HEK293 (cell line): ENCODE results near the gene BRMS1L.
"Not testable (repeated sequence)": the region's sequence is repeated elsewhere in the genome, so short reads cannot be mapped to it uniquely, and the experiment has no call there.

Source experiments
- CTCF ChIA-PET: fragments of 350-600 bp; formaldehyde crosslinking; extraction: SDS; loops from one replicate; lab custom pipeline; 2021; ENCODE audit warnings: antibody characterized with exemption; lab: Yijun Ruan, JAX
- POLR2A ChIA-PET: fragments of 300-600 bp; formaldehyde crosslinking; extraction: SDS; loops from one replicate; lab custom pipeline; 2020; ENCODE audit warnings: antibody characterized with exemption, inconsistent platforms; lab: Yijun Ruan, JAX
- H3K27ac ChIP-seq: fragments of 200-500 bp; sonication (Bioruptor generic); 2 replicates; pipeline ENCODE4 v1.5.1; 2014; ENCODE audit warnings: low read depth, low read length, control low read depth, inconsistent platforms; ENCODE audit errors: extremely low read depth
- H3K36me3 ChIP-seq, 2 experiments: fragments of 200-500 bp in 1 of 2; sonication (Bioruptor generic) in 1 of 2; 1 replicate in 1 of 2; 2 replicates in 1 of 2; pipeline ENCODE4 v1.5.1; 2014 to 2017; ENCODE audit warnings: inconsistent platforms in 2 of 2, low read length in 2 of 2; ENCODE audit not compliant: control insufficient read depth in 2 of 2, insufficient read depth in 1 of 2
- H3K4me1 ChIP-seq: fragments of 200-500 bp; sonication (Bioruptor generic); 2 replicates; pipeline ENCODE4 v1.5.1; 2014; ENCODE audit warnings: mild to moderate bottlenecking, low read length, inconsistent platforms; ENCODE audit not compliant: control insufficient read depth, insufficient read depth
- H3K4me3 ChIP-seq: 2 replicates; pipeline ENCODE4 v1.5.1; 2011; ENCODE audit warnings: low read depth, mild to moderate bottlenecking, control low read depth, low read length, moderate library complexity
- H3K9me3 ChIP-seq: fragments of 200-500 bp; sonication (Bioruptor generic); 2 replicates; pipeline ENCODE4 v1.5.1; 2014; ENCODE audit warnings: low read depth, low read length, inconsistent platforms; ENCODE audit not compliant: control insufficient read depth, insufficient read depth
- HOXA7 ChIP-seq: sonication (generic); formaldehyde crosslinking; IDR thresholded peaks from 2 replicates; pipeline ENCODE4 v1.8.1; 2022; ENCODE audit warnings: missing genetic modification reagents, borderline replicate concordance
- PBX3 ChIP-seq: sonication (generic); formaldehyde crosslinking; IDR thresholded peaks from 2 replicates; pipeline ENCODE4 v1.8.1; 2022; ENCODE audit warnings: mild to moderate bottlenecking, moderate library complexity, missing genetic modification reagents
- PRDM1 ChIP-seq: fragments of 450-650 bp; formaldehyde crosslinking; IDR thresholded peaks from 2 replicates; pipeline ENCODE4; 2016; ENCODE audit warnings: missing biosample characterization, missing genetic modification characterization
- PRDM2 ChIP-seq: fragments of 450-650 bp; formaldehyde crosslinking; IDR thresholded peaks from 2 replicates; pipeline ENCODE4 v1.5.1; 2016; ENCODE audit warnings: missing biosample characterization, missing genetic modification characterization, borderline replicate concordance
- RBAK ChIP-seq: fragments of 450-650 bp; formaldehyde crosslinking; IDR thresholded peaks from 2 replicates; pipeline ENCODE4 v1.5.1; 2016; ENCODE audit warnings: missing biosample characterization, missing genetic modification characterization
- ZBTB17 ChIP-seq: fragments of 450-650 bp; formaldehyde crosslinking; IDR thresholded peaks from 2 replicates; pipeline ENCODE4 v1.5.1; 2016; ENCODE audit warnings: missing biosample characterization, missing genetic modification characterization
- ZBTB44 ChIP-seq: fragments of 450-650 bp; IDR thresholded peaks from 2 replicates; pipeline ENCODE4 v1.5.1; 2018; ENCODE audit warnings: missing biosample characterization, mild to moderate bottlenecking, missing genetic modification characterization
- ZFP41 ChIP-seq: fragments of 450-650 bp; formaldehyde crosslinking; IDR thresholded peaks from 2 replicates; pipeline ENCODE4 v1.5.1; 2016; ENCODE audit warnings: missing biosample characterization, missing genetic modification characterization, borderline replicate concordance
- ZFP69B ChIP-seq: fragments of 450-650 bp; formaldehyde crosslinking; IDR thresholded peaks from 2 replicates; pipeline ENCODE4 v1.5.1; 2016; ENCODE audit warnings: missing biosample characterization, missing genetic modification characterization
- ZNF121 ChIP-seq: fragments of 450-650 bp; formaldehyde crosslinking; IDR thresholded peaks from 2 replicates; pipeline ENCODE4 v1.5.1; 2016; ENCODE audit warnings: missing biosample characterization, missing genetic modification characterization
- ZNF146 ChIP-seq: fragments of 450-650 bp; formaldehyde crosslinking; IDR thresholded peaks from 2 replicates; pipeline ENCODE4 v1.5.1; 2016; ENCODE audit warnings: missing biosample characterization, missing genetic modification characterization
- ZNF184 ChIP-seq: fragments of 450-650 bp; IDR thresholded peaks from 2 replicates; pipeline ENCODE4 v1.5.1; 2018; ENCODE audit warnings: missing biosample characterization, mild to moderate bottlenecking, missing genetic modification characterization
- ZNF274 ChIP-seq, 2 experiments: fragments of 200-500 bp in 1 of 2; fragments of 450-650 bp in 1 of 2; sonication (Bioruptor generic) in 1 of 2; formaldehyde crosslinking in 1 of 2; IDR thresholded peaks; 2 replicates each; pipeline versions ENCODE4 v1.5.1 to v1.6.1; 2014 to 2016; ENCODE audit warnings: borderline replicate concordance in 1 of 2, inconsistent platforms in 1 of 2, low read length in 1 of 2, missing biosample characterization in 1 of 2, missing genetic modification characterization in 1 of 2
- ZNF354C ChIP-seq: fragments of 450-650 bp; formaldehyde crosslinking; IDR thresholded peaks from 2 replicates; pipeline ENCODE4 v1.5.1; 2016; ENCODE audit warnings: missing biosample characterization, missing genetic modification characterization, low read depth, borderline replicate concordance
- ZNF404 ChIP-seq: fragments of 450-650 bp; formaldehyde crosslinking; IDR thresholded peaks from 2 replicates; pipeline ENCODE4 v1.5.1; 2017; ENCODE audit warnings: missing biosample characterization, missing genetic modification characterization
- ZNF426 ChIP-seq: fragments of 450-650 bp; formaldehyde crosslinking; IDR thresholded peaks from 2 replicates; pipeline ENCODE4 v1.5.1; 2017; ENCODE audit warnings: missing biosample characterization, missing genetic modification characterization, mild to moderate bottlenecking, inconsistent platforms, moderate library complexity
- ZNF48 ChIP-seq: fragments of 450-650 bp; formaldehyde crosslinking; IDR thresholded peaks from 2 replicates; pipeline ENCODE4 v1.5.1; 2016; ENCODE audit warnings: missing biosample characterization, missing genetic modification characterization
- ZNF488 ChIP-seq: fragments of 450-650 bp; formaldehyde crosslinking; IDR thresholded peaks from 2 replicates; pipeline ENCODE4 v1.5.1; 2016; ENCODE audit warnings: missing biosample characterization, missing genetic modification characterization
- ZNF501 ChIP-seq: fragments of 450-650 bp; formaldehyde crosslinking; IDR thresholded peaks from 2 replicates; pipeline ENCODE4 v1.5.1; 2016; ENCODE audit warnings: missing biosample characterization, missing genetic modification characterization
- ZNF580 ChIP-seq: fragments of 450-650 bp; formaldehyde crosslinking; IDR thresholded peaks from 2 replicates; pipeline ENCODE4 v1.5.1; 2016; ENCODE audit warnings: missing biosample characterization, missing genetic modification characterization
- ZNF639 ChIP-seq: fragments of 450-650 bp; formaldehyde crosslinking; IDR thresholded peaks from 2 replicates; pipeline ENCODE4 v1.5.1; 2016; ENCODE audit warnings: missing biosample characterization, missing genetic modification characterization
- ZSCAN16 ChIP-seq: fragments of 450-650 bp; formaldehyde crosslinking; IDR thresholded peaks from 2 replicates; pipeline ENCODE4 v1.5.1; 2016; ENCODE audit warnings: missing biosample characterization, missing genetic modification characterization

The BRMS1L gene

GRCh38 chr14:35777550-35777949, 48.6 kb upstream of the BRMS1L start:
- POLR2A ChIA-PET, CTCF ChIA-PET, H3K4me3 ChIP-seq, H3K9me3 ChIP-seq, H3K36me3 ChIP-seq, H3K27ac ChIP-seq, H3K4me1 ChIP-seq: not testable (repeated sequence)
- peak; percentile 64 for TF ChIP-seq ZNF121

- POLR2A ChIA-PET, result no interaction called here
- Histone ChIP-seq H3K9me3 (no peaks in the 10 kb centered on the region; the same call in 1 of the 2 replicates), H3K4me1 (no peaks in the 10 kb centered on the region)
- TF ChIP-seq ZNF404 (tag by site-specific recombination), result no peak
- TF ChIP-seq ZNF426 (tag by site-specific recombination), result no peak
- TF ChIP-seq ZBTB17 (tag by site-specific recombination), result no peak
- TF ChIP-seq ZNF354C (tag by site-specific recombination), result no peak
- no peak for TF ChIP-seq ZNF488 (tag by site-specific recombination)
- TF ChIP-seq HOXA7 (CRISPR knock-in tag), result no peak
- no peak for TF ChIP-seq ZNF146 (tag by site-specific recombination)
- no peak for TF ChIP-seq ZNF184
- TF ChIP-seq ZNF274 (IDR thresholded peaks at IDR 0.05; ENCODE audit: low read length), result no peak
- no peak for TF ChIP-seq ZNF274 (tag by site-specific recombination; IDR thresholded peaks at IDR 0.05; ENCODE audit: borderline replicate concordance)
- TF ChIP-seq ZFP41, result no peak
- TF ChIP-seq ZNF580 (tag by site-specific recombination), result no peak
- no peak for TF ChIP-seq ZNF639
- TF ChIP-seq PBX3, result no peak
- TF ChIP-seq ZFP69B (tag by site-specific recombination), result no peak
- TF ChIP-seq ZNF48 (tag by site-specific recombination), result no peak
- TF ChIP-seq RBAK (tag by site-specific recombination), result no peak
- TF ChIP-seq ZSCAN16, result no peak
- no peak for TF ChIP-seq ZNF501
- TF ChIP-seq, all 188 proteins: peak for 0
- Histone ChIP-seq H3K4me3 (no peak overlapping the region), H3K27ac (no peak overlapping the region), H3K36me3 (no peaks in the 10 kb centered on the region; a peak in 1 of 3 replicates)
- CTCF ChIA-PET, result no interaction called here
Observed at GRCh38 chr14:35779368-35779767, 46.8 kb upstream of the BRMS1L start.

GRCh38 chr14:35783699-35784098, 42.4 kb upstream of the BRMS1L start:
- POLR2A ChIA-PET, result no interaction called here
- CTCF ChIA-PET, result no interaction called here
- H3K36me3 ChIP-seq, result no peaks in the 10 kb centered on the region
- H3K27ac ChIP-seq, result no peak overlapping the region
- H3K4me3 ChIP-seq, result no peak overlapping the region
- H3K4me1 ChIP-seq, result no peaks in the 10 kb centered on the region; the same call in 1 of the 2 replicates
- H3K9me3 ChIP-seq, result no peaks in the 10 kb centered on the region; the same call in 1 of the 2 replicates
- TF ChIP-seq PRDM1 (tag by site-specific recombination) (no peak), ZBTB44 (tag by site-specific recombination) (no peak), PRDM2 (tag by site-specific recombination) (no peak)
